NT2/D1 (cell line): ENCODE results near the gene B3GALT2.
"Not testable (repeated sequence)": the region's sequence is repeated elsewhere in the genome, so short reads cannot be mapped to it uniquely, and the experiment has no call there.

Experiments
- DNase-seq: peaks from one replicate; pipeline ENCODE4 v3.0.0-alpha.2; 2011; ENCODE audit warnings: low read depth, low spot score
- H3K27me3 ChIP-seq: 2 replicates; pipeline ENCODE4 v1.6.0; 2011; ENCODE audit warnings: mild to moderate bottlenecking; ENCODE audit not compliant: insufficient read length, insufficient read depth
- H3K36me3 ChIP-seq: 2 replicates; pipeline ENCODE4 v1.6.1; 2011; ENCODE audit warnings: mild to moderate bottlenecking, low read length, mixed read lengths; ENCODE audit not compliant: insufficient read depth, insufficient read length
- H3K4me1 ChIP-seq: 2 replicates; pipeline ENCODE4 v1.5.1; 2011; ENCODE audit not compliant: insufficient read depth, insufficient read length
- H3K4me3 ChIP-seq: 2 replicates; pipeline ENCODE4 v1.5.1; 2011; ENCODE audit warnings: low read depth; ENCODE audit not compliant: insufficient read length
- H3K9ac ChIP-seq: 2 replicates; pipeline ENCODE4 v1.6.0; 2011; ENCODE audit warnings: low read depth; ENCODE audit not compliant: insufficient read length
- H3K9me3 ChIP-seq: 2 replicates; pipeline ENCODE4 v1.5.1; 2011; ENCODE audit warnings: mild to moderate bottlenecking, low read length; ENCODE audit not compliant: insufficient read depth
- SUZ12 ChIP-seq: IDR thresholded peaks from 2 replicates; pipeline ENCODE4 v1.6.1; 2011; ENCODE audit not compliant: insufficient read length, insufficient read depth; ENCODE audit errors: extremely low read depth
- YY1 ChIP-seq: IDR thresholded peaks from 2 replicates; pipeline ENCODE4 v1.6.1; 2011; ENCODE audit not compliant: insufficient read length, insufficient read depth
- ZNF274 ChIP-seq: IDR thresholded peaks from 2 replicates; pipeline ENCODE4 v1.6.1; 2011; ENCODE audit warnings: mild to moderate bottlenecking, low read depth, low read length

B3GALT2 gene

GRCh38 chr1:193192586-193192985, 6.2 kb upstream of the B3GALT2 start:
- DNase-seq: no peak
- H3K27me3 ChIP-seq: no peaks in the 10 kb centered on the region

GRCh38 chr1:193190096-193190744, 3.8 kb upstream of the B3GALT2 start:
- DNase-seq: no peak
- TF ChIP-seq YY1 (no peak), SUZ12 (no peak), ZNF274 (no peak)
- H3K27me3 ChIP-seq: no peaks in the 10 kb centered on the region
- H3K4me3 ChIP-seq: no peak overlapping the region
- H3K9ac ChIP-seq: no peak overlapping the region
- no peaks in the 10 kb centered on the region for H3K4me1 ChIP-seq
- peaks cover 24% of the 10 kb centered on the region for H3K36me3 ChIP-seq
- peaks cover 31% of the 10 kb centered on the region for H3K9me3 ChIP-seq

More at GRCh38 chr1:193192586-193192985, 6.2 kb upstream of the B3GALT2 start:
- TF ChIP-seq YY1 (no peak), ZNF274 (no peak), SUZ12 (no peak)
- no peak overlapping the region for H3K9ac ChIP-seq
- no peak overlapping the region for H3K4me3 ChIP-seq
- peaks cover 31% of the 10 kb centered on the region for H3K9me3 ChIP-seq
- H3K36me3 ChIP-seq: peaks cover 24% of the 10 kb centered on the region
- no peaks in the 10 kb centered on the region for H3K4me1 ChIP-seq

GRCh38 chr1:193189442-193190095, 3.2 kb upstream of the B3GALT2 start:
- H3K4me3 ChIP-seq: no peak overlapping the region
- no peaks in the 10 kb centered on the region for H3K27me3 ChIP-seq
- TF ChIP-seq ZNF274 (no peak), SUZ12 (no peak), YY1 (no peak)
- H3K9ac ChIP-seq: no peak overlapping the region
- H3K36me3 ChIP-seq: peaks cover 19% of the 10 kb centered on the region
- no peak for DNase-seq
- H3K4me1 ChIP-seq: no peaks in the 10 kb centered on the region
- peaks cover 31% of the 10 kb centered on the region for H3K9me3 ChIP-seq

- Histone ChIP-seq H3K9me3 (peaks cover 31% of the 10 kb centered on the region), H3K36me3 (peaks cover 17% of the 10 kb centered on the region)
- H3K9ac ChIP-seq, H3K27me3 ChIP-seq, H3K4me3 ChIP-seq, DNase-seq, H3K4me1 ChIP-seq: not testable (repeated sequence)
Observed at GRCh38 chr1:193188915-193189314, 2.5 kb upstream of the B3GALT2 start.

GRCh38 chr1:193187114-193187513, 701 bp upstream of the B3GALT2 start:
- DNase-seq: no peak
- Histone ChIP-seq H3K4me3 (no peak overlapping the region), H3K9ac (no peak overlapping the region), H3K36me3 (peaks cover 10% of the 10 kb centered on the region), H3K4me1 (no peaks in the 10 kb centered on the region), H3K27me3 (no peaks in the 10 kb centered on the region), H3K9me3 (peaks cover 17% of the 10 kb centered on the region)
- no peak for TF ChIP-seq SUZ12
- TF ChIP-seq YY1: no peak
- TF ChIP-seq ZNF274: no peak

GRCh38 chr1:193185211-193185610, 1.2 kb downstream of the B3GALT2 start:
- Histone ChIP-seq H3K27me3 (no peaks in the 10 kb centered on the region), H3K4me1 (no peaks in the 10 kb centered on the region), H3K36me3 (no peaks in the 10 kb centered on the region), H3K9ac (no peak overlapping the region), H3K9me3 (no peaks in the 10 kb centered on the region), H3K4me3 (no peak overlapping the region)
- no peak for TF ChIP-seq YY1
- DNase-seq: no peak

GRCh38 chr1:193184776-193185175, 1.6 kb downstream of the B3GALT2 start:
- H3K4me3 ChIP-seq: no peak overlapping the region
- H3K4me1 ChIP-seq: no peaks in the 10 kb centered on the region
- TF ChIP-seq YY1: no peak
- no peaks in the 10 kb centered on the region for H3K9me3 ChIP-seq
- H3K36me3 ChIP-seq: no peaks in the 10 kb centered on the region
- no peak for DNase-seq
- no peak overlapping the region for H3K9ac ChIP-seq
- H3K27me3 ChIP-seq: no peaks in the 10 kb centered on the region
